NCI-H226 (cell line): ENCODE measurements around the gene GOLGA3.

ENCODE experiments used
- DNase-seq: peaks from one replicate; pipeline ENCODE4 v3.0.0-alpha.2; 2015

The GOLGA3 gene

GRCh38 chr12:132747395-132747794 lies 81.3 kb downstream of the GOLGA3 start:
- DNase-seq = no peak

- no peak for DNase-seq
Measured at GRCh38 chr12:132746613-132747012, 82.1 kb downstream of the GOLGA3 start.

DNA sequence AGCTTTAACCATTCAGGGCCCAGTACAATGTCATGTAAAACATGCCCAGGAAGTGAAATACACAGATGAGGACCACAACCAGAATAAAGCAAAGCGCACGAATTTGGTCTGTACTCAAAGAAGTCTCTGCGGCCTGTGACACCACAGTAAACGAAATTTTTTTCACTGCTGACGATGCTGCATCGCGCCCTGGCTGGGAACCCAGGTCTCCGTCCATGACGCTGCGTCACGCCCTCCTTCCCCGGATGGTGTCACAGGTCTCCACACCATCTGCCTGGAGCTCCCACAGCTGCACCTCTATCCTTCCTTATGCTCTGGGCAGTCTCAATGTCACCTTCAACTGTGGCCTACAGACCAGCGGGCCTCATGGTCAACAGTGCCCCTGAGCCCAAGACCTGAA lies 84.8 kb downstream of the GOLGA3 start:
- no peak for DNase-seq

DNA sequence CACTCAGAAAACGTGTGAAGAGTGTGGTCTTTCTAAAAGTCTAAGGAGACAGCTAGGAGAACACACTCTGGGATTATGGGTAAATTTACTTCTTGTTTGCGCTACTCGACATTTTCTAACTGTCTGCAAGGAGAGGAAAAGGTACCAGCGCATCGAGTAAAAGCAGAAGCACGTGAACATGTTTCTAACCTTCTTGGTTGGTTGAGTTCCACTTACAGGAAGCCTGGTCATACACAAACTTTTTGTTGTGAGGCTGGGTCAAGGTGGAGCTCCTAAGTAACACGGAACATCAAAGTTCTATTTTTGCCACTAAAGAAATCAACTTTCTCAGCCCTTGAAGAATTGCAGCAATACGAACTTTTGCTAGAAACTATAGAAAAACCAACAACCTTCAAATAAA lies 87.0 kb downstream of the GOLGA3 start:
- DNase-seq = no peak

DNA sequence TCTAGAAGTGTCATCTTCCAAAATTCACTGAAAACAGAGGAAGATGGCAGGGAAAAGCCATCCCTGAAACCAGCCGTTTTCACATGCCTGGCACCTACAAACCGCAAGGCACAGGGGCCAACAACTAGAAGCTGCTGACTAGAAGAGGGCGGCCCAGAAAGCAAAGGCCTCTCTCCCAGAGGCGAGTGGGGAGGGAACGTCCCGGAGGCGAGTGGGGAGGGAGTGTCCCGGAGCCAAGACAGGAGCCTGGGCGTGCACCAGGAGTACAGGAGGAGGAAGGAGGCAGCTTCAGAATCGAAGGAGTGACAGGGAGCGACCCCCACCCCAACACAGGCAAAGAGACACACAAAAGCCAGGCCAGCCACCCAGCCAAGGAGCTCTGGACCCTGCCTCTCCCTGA lies 88.0 kb downstream of the GOLGA3 start:
- DNase-seq = no peak

- DNase-seq = no peak
Measured at GRCh38 chr12:132740313-132740646, 88.4 kb downstream of the GOLGA3 start.

GRCh38 chr12:132739600-132740312 lies 88.9 kb downstream of the GOLGA3 start:
- DNase-seq = no peak

DNA sequence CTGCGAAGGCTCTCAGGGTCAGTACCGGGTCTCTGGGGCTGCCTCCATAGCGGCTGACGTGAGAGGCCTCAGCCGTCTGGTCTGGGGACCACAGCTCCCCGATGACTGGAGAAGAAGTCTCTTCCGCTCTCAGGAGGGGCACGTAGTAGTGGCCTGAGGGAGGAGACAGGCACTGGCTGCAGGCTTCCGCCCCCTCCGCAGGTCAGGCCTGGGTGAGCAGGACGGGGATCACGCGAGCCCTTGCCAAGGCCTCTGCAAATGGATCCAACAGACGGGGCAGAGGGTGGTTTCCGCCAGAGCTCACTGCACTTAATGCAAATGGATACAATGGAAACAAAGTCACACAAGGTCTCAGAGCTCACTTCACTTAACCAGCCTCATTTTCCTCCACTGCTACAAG lies 91.8 kb downstream of the GOLGA3 start:
- no peak for DNase-seq

GRCh38 chr12:132736378-132736777 lies 92.3 kb downstream of the GOLGA3 start:
- no peak for DNase-seq

GRCh38 chr12:132735496-132735895 lies 93.2 kb downstream of the GOLGA3 start:
- DNase-seq = no peak

GRCh38 chr12:132734206-132734605 lies 94.5 kb downstream of the GOLGA3 start:
- DNase-seq = no peak

- DNase-seq = no peak
Measured at GRCh38 chr12:132731574-132731973, 97.1 kb downstream of the GOLGA3 start.

DNA sequence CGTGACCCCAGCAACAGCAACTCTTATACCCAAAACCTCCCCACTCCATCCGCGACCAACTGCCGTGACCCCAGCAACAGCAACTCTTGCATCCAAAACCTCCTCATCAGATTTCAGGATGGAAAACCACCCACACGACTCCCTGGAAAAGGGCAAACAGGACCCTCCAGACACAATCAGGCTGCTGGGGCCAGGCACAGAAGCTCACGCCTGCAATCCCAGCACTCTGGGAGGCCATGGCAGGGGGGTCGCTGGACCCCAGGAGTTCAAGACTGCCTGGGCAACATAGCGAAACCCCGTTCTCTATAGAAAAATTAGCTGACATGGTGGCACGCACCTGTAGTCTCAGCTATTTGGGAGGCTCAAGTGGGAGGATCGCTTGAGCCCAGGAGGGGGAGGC lies 98.3 kb downstream of the GOLGA3 start:
- DNase-seq = no peak

- no peak for DNase-seq
Measured at GRCh38 chr12:132729541-132730320, 98.9 kb downstream of the GOLGA3 start.

GRCh38 chr12:132728502-132728901 lies 100.2 kb downstream of the GOLGA3 start:
- DNase-seq = no peak

DNA sequence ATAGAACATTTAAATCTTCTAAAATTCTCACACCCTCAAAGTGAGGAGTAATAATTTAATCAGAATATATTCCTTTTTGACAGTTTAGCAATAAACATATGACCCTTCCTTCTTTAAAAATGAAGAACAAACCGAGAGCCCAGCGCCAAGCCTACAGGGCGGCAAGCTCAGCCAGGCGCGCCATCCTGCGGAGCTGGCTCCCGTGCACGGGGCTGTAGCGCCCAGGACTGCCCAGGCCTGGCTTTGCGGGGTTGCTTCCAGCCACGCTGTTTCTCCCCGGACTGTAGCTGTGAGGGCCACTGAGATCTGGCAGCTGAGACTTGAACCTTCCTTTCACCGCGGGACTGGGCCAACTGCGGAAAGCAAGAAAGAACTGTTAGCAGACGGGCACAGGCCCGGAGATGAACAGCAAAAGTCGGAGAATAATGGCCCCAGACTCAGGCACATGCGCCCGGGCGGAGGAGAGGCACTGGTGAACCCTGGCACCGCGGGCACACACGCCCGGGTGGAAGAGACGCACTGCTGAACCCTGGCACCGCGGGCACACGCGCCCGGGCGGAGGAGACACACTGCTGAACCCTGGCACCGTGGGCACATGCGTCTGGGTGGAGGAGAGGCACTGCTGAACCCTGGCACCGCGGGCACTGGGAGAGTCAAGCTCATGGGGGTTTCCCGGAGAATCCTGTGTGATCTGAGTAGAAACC lies 101.4 kb downstream of the GOLGA3 start:
- DNase-seq = no peak

DNA sequence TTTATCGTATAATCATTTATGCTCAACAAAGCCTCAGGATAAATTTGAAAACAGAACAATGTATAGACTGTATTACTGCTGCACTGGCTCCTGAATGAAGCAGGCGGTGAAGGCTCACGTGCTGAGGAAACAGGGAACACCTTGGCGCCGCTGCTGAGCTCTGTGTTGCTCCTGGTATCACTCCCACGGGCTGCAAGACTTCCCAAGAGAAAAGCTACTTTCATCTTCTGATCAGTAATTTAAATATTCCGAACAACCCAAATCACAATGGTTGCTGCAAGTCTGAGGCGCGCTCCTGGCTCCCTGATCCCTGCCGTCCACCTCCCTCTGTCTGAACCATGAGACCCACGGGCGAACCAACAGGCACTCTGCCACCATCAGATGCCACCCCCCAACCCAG lies 102.3 kb downstream of the GOLGA3 start:
- no peak for DNase-seq

GRCh38 chr12:132724506-132725241 lies 104.0 kb downstream of the GOLGA3 start:
- no peak for DNase-seq

DNA sequence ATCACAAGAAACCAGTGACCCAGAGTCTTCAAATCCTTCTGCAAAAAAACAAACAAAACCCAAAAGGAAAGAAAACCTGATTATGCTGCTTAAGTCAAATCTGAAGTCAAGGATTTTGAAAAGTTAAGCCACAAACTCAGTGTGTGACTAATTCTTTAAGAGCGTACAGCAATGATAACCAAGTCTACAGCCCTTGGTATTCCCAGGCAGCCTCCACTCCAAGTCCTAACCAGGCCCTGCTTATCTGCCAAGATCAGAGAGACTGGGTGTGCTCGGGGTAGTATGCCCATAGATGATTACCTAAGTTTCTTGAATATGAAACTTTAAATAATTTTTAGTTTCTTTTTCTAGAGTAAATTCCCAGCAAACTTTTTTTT lies 104.9 kb downstream of the GOLGA3 start:
- DNase-seq = peak; percentile 63

DNA sequence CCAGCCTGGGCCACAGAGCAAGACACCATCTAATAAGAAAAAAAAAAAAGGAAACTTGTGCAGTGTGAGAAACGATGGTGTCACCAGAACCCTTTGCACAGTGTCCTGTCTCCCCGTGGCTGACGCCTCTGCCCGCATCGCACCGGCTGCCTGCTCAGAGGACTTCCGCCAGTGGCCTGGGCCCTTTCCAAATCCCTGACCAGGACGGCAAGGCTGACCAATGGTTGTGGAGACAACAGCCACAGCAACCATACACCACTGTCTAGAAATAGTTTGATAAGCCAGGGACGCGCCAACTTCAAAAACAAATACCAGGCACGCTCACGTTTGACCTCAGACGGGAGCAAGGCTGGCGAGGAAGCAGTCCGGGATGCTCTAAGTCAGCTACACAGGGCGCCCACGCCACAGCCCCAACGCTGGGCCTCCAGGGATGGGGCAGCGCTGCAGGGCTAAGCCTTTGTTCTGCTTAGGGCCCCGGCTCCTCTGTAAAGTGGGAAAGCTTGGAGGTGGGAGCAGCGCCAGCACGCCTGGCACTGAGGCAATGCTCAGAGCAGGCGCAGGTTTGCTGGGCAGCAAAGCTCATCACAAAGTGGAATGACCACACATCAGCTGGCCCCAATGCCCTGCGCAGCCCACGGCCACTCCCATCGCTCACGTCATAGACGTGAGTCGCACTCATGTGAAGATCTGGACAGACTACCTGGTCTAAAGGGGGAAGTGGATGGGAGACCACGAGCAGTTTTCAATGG lies 105.5 kb downstream of the GOLGA3 start:
- peak; percentile 77 for DNase-seq

- no peak for DNase-seq
Measured at GRCh38 chr12:132720606-132721345, 107.9 kb downstream of the GOLGA3 start.

- no peak for DNase-seq
Measured at GRCh38 chr12:132719954-132720324, 108.7 kb downstream of the GOLGA3 start.
